ENCODE measurements around the gene DENND1A. TPM values are rescaled to one million over a fixed set of nuclear protein-coding genes. Genes with fewer than 3 reads are reported as not detected.

DENND1A gene
- total RNA-seq, 3 donors from 2014 or later = 18.4 to 21.3 (median 20.1) TPM

GRCh38 chr9:123614306-123615263 lies 315.3 kb downstream of the DENND1A start:
- H3K27me3 ChIP-seq = no peaks in the 10 kb centered on the region
- no peaks in the 10 kb centered on the region for H3K36me3 ChIP-seq
- no peaks in the 10 kb centered on the region for H3K9me3 ChIP-seq
- TF ChIP-seq POLR2AphosphoS5 (IDR thresholded peaks at IDR 0.05) = no peak
- TF ChIP-seq POLR2A (IDR thresholded peaks at IDR 0.05) = no peak
- no peak for TF ChIP-seq CTCF (IDR thresholded peaks at IDR 0.05)
- H3K27ac ChIP-seq = no peak overlapping the region
- no peak overlapping the region for H3K4me3 ChIP-seq
- intact Hi-C loops (cut with DNase I; ENCODE audit: low total_unique reads) = loop anchor here (10.0 kb wide), 2 partner anchors 890 to 1080 kb away; partner anchors contain the start of gene NR5A1
- no peak for DNase-seq (ENCODE audit: low spot score in 2 of 2)
- H3K4me1 ChIP-seq = no peaks in the 10 kb centered on the region

- TF ChIP-seq POLR2AphosphoS5 (IDR thresholded peaks at IDR 0.05) = no peak
- no peak for TF ChIP-seq POLR2A (IDR thresholded peaks at IDR 0.05)
- no peak for TF ChIP-seq CTCF (IDR thresholded peaks at IDR 0.05)
- Histone ChIP-seq H3K4me3 (no peak overlapping the region), H3K9me3 (no peaks in the 10 kb centered on the region), H3K27ac (no peak overlapping the region), H3K4me1 (no peaks in the 10 kb centered on the region), H3K27me3 (no peaks in the 10 kb centered on the region), H3K36me3 (no peaks in the 10 kb centered on the region)
- no peak for DNase-seq (ENCODE audit: low spot score in 2 of 2)
- intact Hi-C loops (cut with DNase I; ENCODE audit: low total_unique reads) = loop anchor here (10.0 kb wide), 2 partner anchors 894 to 1076 kb away; partner anchors contain the start of gene NR5A1
Observed at GRCh38 chr9:123611226-123611625, 318.7 kb downstream of the DENND1A start.

GRCh38 chr9:123609844-123610243 lies 320.1 kb downstream of the DENND1A start:
- Histone ChIP-seq H3K27ac (no peak overlapping the region), H3K4me1 (no peaks in the 10 kb centered on the region), H3K36me3 (no peaks in the 10 kb centered on the region), H3K27me3 (no peaks in the 10 kb centered on the region), H3K4me3 (no peak overlapping the region), H3K9me3 (no peaks in the 10 kb centered on the region)
- no peak for DNase-seq (ENCODE audit: low spot score in 2 of 2)
- intact Hi-C loops (cut with DNase I; ENCODE audit: low total_unique reads) = loop anchor here (10.0 kb wide), 2 partner anchors 895 to 1075 kb away; partner anchors contain the start of gene NR5A1
- TF ChIP-seq POLR2A (IDR thresholded peaks at IDR 0.05) (no peak), CTCF (IDR thresholded peaks at IDR 0.05) (no peak), POLR2AphosphoS5 (IDR thresholded peaks at IDR 0.05) (no peak)

- no peak overlapping the region for H3K27ac ChIP-seq
- no peaks in the 10 kb centered on the region for H3K27me3 ChIP-seq
- TF ChIP-seq POLR2AphosphoS5 (IDR thresholded peaks at IDR 0.05) (no peak), POLR2A (IDR thresholded peaks at IDR 0.05) (no peak), CTCF (IDR thresholded peaks at IDR 0.05) (no peak)
- no peaks in the 10 kb centered on the region for H3K36me3 ChIP-seq
- H3K9me3 ChIP-seq = no peaks in the 10 kb centered on the region
- no peak overlapping the region for H3K4me3 ChIP-seq
- no peak for DNase-seq (ENCODE audit: low spot score in 2 of 2)
- no peaks in the 10 kb centered on the region for H3K4me1 ChIP-seq
- intact Hi-C loops (cut with DNase I; ENCODE audit: low total_unique reads) = no loop called here
Observed at GRCh38 chr9:123608104-123608503, 321.8 kb downstream of the DENND1A start.

- Histone ChIP-seq H3K4me1 (no peaks in the 10 kb centered on the region), H3K27me3 (no peaks in the 10 kb centered on the region), H3K4me3 (no peak overlapping the region), H3K27ac (no peak overlapping the region), H3K36me3 (no peaks in the 10 kb centered on the region), H3K9me3 (no peaks in the 10 kb centered on the region)
- no peak for TF ChIP-seq CTCF (IDR thresholded peaks at IDR 0.05)
- TF ChIP-seq POLR2A (IDR thresholded peaks at IDR 0.05) = no peak
- TF ChIP-seq POLR2AphosphoS5 (IDR thresholded peaks at IDR 0.05) = no peak
- intact Hi-C loops (cut with DNase I; ENCODE audit: low total_unique reads) = no loop called here
- no peak for DNase-seq (ENCODE audit: low spot score in 2 of 2)
Observed at GRCh38 chr9:123607479-123607878, 322.4 kb downstream of the DENND1A start.
